H9 (cell line): ENCODE results near the gene DNASE1L3. TPM values are rescaled to one million over a fixed set of nuclear protein-coding genes. Genes with fewer than 3 reads are reported as not detected.

Experiments
- DNase-seq: peaks from one replicate; pipeline ENCODE4 v3.0.0-alpha.2; 2017
- H2AFZ ChIP-seq: one replicate; pipeline ENCODE4 v1.6.1; 2013; ENCODE audit warnings: mild to moderate bottlenecking, low read length, control low read depth, moderate library complexity
- H2AK5ac ChIP-seq: 2 replicates; pipeline ENCODE4 v1.6.1; 2013; ENCODE audit warnings: low read length, control low read depth, mixed read lengths; ENCODE audit not compliant: insufficient read length
- H2BK120ac ChIP-seq: one replicate; pipeline ENCODE4 v1.6.1; 2013; ENCODE audit warnings: low read depth, mild to moderate bottlenecking, low read length, control low read depth, inconsistent platforms; ENCODE audit not compliant: poor library complexity, severe bottlenecking
- H2BK12ac ChIP-seq: 2 replicates; pipeline ENCODE4 v1.6.1; 2013; ENCODE audit warnings: low read length, control low read depth, mixed read lengths, low read depth; ENCODE audit not compliant: insufficient read length
- H2BK15ac ChIP-seq: 2 replicates; pipeline ENCODE4 v1.6.1; 2013; ENCODE audit warnings: low read depth, low read length, control low read depth
- H2BK20ac ChIP-seq: one replicate; pipeline ENCODE4 v1.6.1; 2013; ENCODE audit warnings: low read depth, mild to moderate bottlenecking, low read length, control low read depth, inconsistent platforms; ENCODE audit not compliant: poor library complexity, severe bottlenecking
- H2BK5ac ChIP-seq: 2 replicates; pipeline ENCODE4 v1.6.1; 2013; ENCODE audit warnings: low read length, control low read depth, mixed read lengths; ENCODE audit not compliant: insufficient read length
- H3K14ac ChIP-seq: 2 replicates; pipeline ENCODE4 v1.6.1; 2013; ENCODE audit warnings: low read length, control low read depth; ENCODE audit not compliant: insufficient read depth
- H3K18ac ChIP-seq: 2 replicates; pipeline ENCODE4 v1.6.1; 2013; ENCODE audit warnings: low read depth, mild to moderate bottlenecking, mixed read lengths, low read length, control low read depth; ENCODE audit not compliant: insufficient read length
- H3K23ac ChIP-seq: 2 replicates; pipeline ENCODE4 v1.6.1; 2013; ENCODE audit warnings: low read length, control low read depth, mixed read lengths, low read depth; ENCODE audit not compliant: insufficient read length
- H3K23me2 ChIP-seq: 2 replicates; pipeline ENCODE4 v1.6.1; 2013; ENCODE audit warnings: low read depth, mild to moderate bottlenecking, mixed read lengths, low read length, control low read depth; ENCODE audit not compliant: insufficient read length, poor library complexity, severe bottlenecking
- H3K27ac ChIP-seq: 2 replicates; pipeline ENCODE4 v1.5.1; 2013; ENCODE audit warnings: low read length, control low read depth, mixed read lengths, low read depth; ENCODE audit not compliant: insufficient read length
- H3K27me3 ChIP-seq: 2 replicates; pipeline ENCODE4 v1.6.1; 2013; ENCODE audit warnings: low read length, control low read depth, inconsistent platforms; ENCODE audit not compliant: insufficient read depth
- H3K4ac ChIP-seq: 2 replicates; pipeline ENCODE4 v1.6.1; 2013; ENCODE audit warnings: low read depth, mild to moderate bottlenecking, control low read depth, inconsistent platforms, low read length, moderate library complexity
- H3K4me1 ChIP-seq: 2 replicates; pipeline ENCODE4 v1.6.1; 2013; ENCODE audit warnings: low read length, control low read depth, inconsistent platforms; ENCODE audit not compliant: insufficient read depth
- H3K4me2 ChIP-seq: 2 replicates; pipeline ENCODE4 v1.6.1; 2013; ENCODE audit warnings: low read length, control low read depth, mixed read lengths; ENCODE audit not compliant: insufficient read length, insufficient read depth
- H3K56ac ChIP-seq: 2 replicates; pipeline ENCODE4 v1.6.1; 2013; ENCODE audit warnings: low read depth, mild to moderate bottlenecking, mixed read lengths, low read length, control low read depth; ENCODE audit not compliant: insufficient read length
- H3K79me1 ChIP-seq: 2 replicates; pipeline ENCODE4 v1.6.1; 2013; ENCODE audit warnings: low read depth, mild to moderate bottlenecking, moderate library complexity, low read length, control low read depth, inconsistent platforms; ENCODE audit not compliant: insufficient read depth, poor library complexity, severe bottlenecking
- H3K79me2 ChIP-seq: 2 replicates; pipeline ENCODE4 v1.6.1; 2013; ENCODE audit warnings: low read length, control low read depth, inconsistent platforms; ENCODE audit not compliant: insufficient read depth
- H3K9ac ChIP-seq: 2 replicates; pipeline ENCODE4 v1.6.1; 2013; ENCODE audit warnings: low read length, control low read depth, mixed read lengths; ENCODE audit not compliant: insufficient read length; ENCODE audit errors: extremely low read depth
- H3K9me3 ChIP-seq: one replicate; pipeline ENCODE4 v1.6.1; 2013; ENCODE audit warnings: low read depth, low read length, inconsistent platforms; ENCODE audit not compliant: control insufficient read depth
- H3T11ph ChIP-seq: one replicate; pipeline ENCODE4 v1.6.1; 2013; ENCODE audit warnings: mild to moderate bottlenecking, low read length, control low read depth, inconsistent platforms
- H4K20me1 ChIP-seq: one replicate; pipeline ENCODE4 v1.6.1; 2013; ENCODE audit not compliant: control insufficient read depth, insufficient read length, insufficient read depth
- H4K5ac ChIP-seq: 2 replicates; pipeline ENCODE4 v1.6.1; 2013; ENCODE audit warnings: low read depth, mild to moderate bottlenecking, mixed read lengths, low read length, control low read depth; ENCODE audit not compliant: insufficient read length
- H4K8ac ChIP-seq: replicated peaks from 2 replicates; pipeline ENCODE4 v1.6.1; 2013; ENCODE audit warnings: low read length, control low read depth, mixed read lengths, low read depth; ENCODE audit not compliant: insufficient read length
- H4K91ac ChIP-seq: 2 replicates; pipeline ENCODE4 v1.6.1; 2013; ENCODE audit warnings: low read depth, mild to moderate bottlenecking, moderate library complexity, mixed read lengths, low read length, control low read depth; ENCODE audit not compliant: insufficient read length
- H3K27ac Mint-ChIP-seq, 3 experiments: 2 replicates in 2 of 3; 3 replicates in 1 of 3; pipeline ENCODE4 v1.8.0; 2020 to 2021; ENCODE audit warnings: mixed read lengths in 3 of 3, mild to moderate bottlenecking in 1 of 3, moderate library complexity in 1 of 3
- H3K27me3 Mint-ChIP-seq: 2 replicates; pipeline ENCODE4 v1.8.0; 2021; ENCODE audit warnings: low read depth, mild to moderate bottlenecking, moderate library complexity, mixed read lengths
- H3K36me3 Mint-ChIP-seq, 3 experiments: 2 replicates in 2 of 3; 3 replicates in 1 of 3; pipeline ENCODE4 v1.8.0; 2020 to 2021; ENCODE audit warnings: low read depth in 3 of 3, mixed read lengths in 3 of 3; ENCODE audit not compliant: insufficient read depth in 1 of 3
- H3K4me1 Mint-ChIP-seq, 2 experiments: 2 replicates each; pipeline ENCODE4 v1.8.0; 2020; ENCODE audit warnings: mixed read lengths in 2 of 2
- H3K4me3 Mint-ChIP-seq, 2 experiments: 2 replicates in 1 of 2; 3 replicates in 1 of 2; pipeline ENCODE4 v1.8.0; 2020 to 2021; ENCODE audit warnings: mild to moderate bottlenecking in 2 of 2, mixed read lengths in 2 of 2, moderate library complexity in 1 of 2
- H3K9me3 Mint-ChIP-seq, 2 experiments: 2 replicates in 1 of 2; 3 replicates in 1 of 2; pipeline ENCODE4 v1.8.0; 2020; ENCODE audit warnings: mild to moderate bottlenecking in 2 of 2, mixed read lengths in 2 of 2, moderate library complexity in 1 of 2
- WGBS: extraction: QIAGEN DNeasy Blood & Tissue Kit; methylation state at CpG from one replicate; pipeline ENCODE4 v1.1.7; 2013; ENCODE audit warnings: missing lambda C conversion rate, low lambda C conversion rate, mixed read lengths; ENCODE audit not compliant: insufficient read length; ENCODE audit errors: extremely low coverage; 5-methylcytosine and 5-hydroxymethylcytosine counted together
- total RNA-seq: library from RNA; stranded (reverse); gene quantifications from 2 replicates; pipeline ENCODE4 v1.2.1, GENCODE V29; 2021
- TF ChIP-seq, protein P1 (sequence below): fragments of 200-600 bp; sonication (generic); conservative IDR thresholded peaks from 3 replicates; pipeline ENCODE4 v1.8.0; 2021; ENCODE audit warnings: antibody characterized with exemption, mild to moderate bottlenecking

Gene DNASE1L3
- total RNA-seq, 1 experiment from 2014 or later: not detected

DNA sequence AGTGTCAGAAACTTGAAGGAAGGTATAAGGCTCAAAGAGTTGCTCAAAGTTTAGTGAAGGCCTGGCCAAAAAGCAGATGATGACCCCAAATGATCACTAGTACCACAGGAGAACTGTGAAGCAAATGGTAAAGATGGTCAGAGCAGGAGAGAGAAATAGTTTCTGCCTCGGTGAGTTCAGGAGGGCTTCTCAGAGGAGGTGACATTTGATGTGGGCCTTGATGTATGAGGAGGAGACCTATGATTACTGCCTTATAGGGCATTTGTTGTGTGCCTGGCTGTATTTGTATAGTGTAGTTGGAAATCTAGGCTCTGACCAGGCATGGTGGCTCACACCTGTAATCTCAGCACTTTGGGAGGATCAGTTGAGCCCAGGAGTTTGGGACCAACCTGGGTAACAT is 50.4 kb downstream of the DNASE1L3 start:
- no peak for DNase-seq
- no CpG with 5 or more reads among the region's 1 CpG for WGBS

More for the DNA sequence above, 50.4 kb downstream of the DNASE1L3 start:
- Histone ChIP-seq H3K4me2 (no peak overlapping the region), H3K4me1 (no peaks in the 10 kb centered on the region), H3K27me3 (no peaks in the 10 kb centered on the region), H4K8ac (no peak overlapping the region), H2AFZ (no peak overlapping the region), H4K5ac (no peak overlapping the region), H4K91ac (no peak overlapping the region), H3K4ac (no peak overlapping the region), H2BK15ac (no peak overlapping the region), H3K56ac (no peak overlapping the region), H2BK20ac (no peak overlapping the region), H2BK5ac (no peak overlapping the region), H3K9ac (no peak overlapping the region), H3K27ac (no peak overlapping the region), H3K79me2 (no peaks in the 10 kb centered on the region), H2BK120ac (no peak overlapping the region), H3K23ac (no peak overlapping the region), H2AK5ac (no peak overlapping the region), H3K14ac (no peak overlapping the region), H3K23me2 (no peaks in the 10 kb centered on the region), H3K79me1 (no peaks in the 10 kb centered on the region), H2BK12ac (no peak overlapping the region), H3K9me3 (no peaks in the 10 kb centered on the region), H3K18ac (no peak overlapping the region), H4K20me1 (no peaks in the 10 kb centered on the region), H3T11ph (no peak overlapping the region)
- Mint-ChIP-seq H3K27ac (no peak overlapping the region), H3K27me3 (no peaks in the 10 kb centered on the region), H3K4me3 (no peak overlapping the region; a peak in 1 of 5 replicates), H3K4me1 (peaks cover 0 to 1% of the 10 kb centered on the region in 2 experiments; a peak in 3 of 4 replicates), H3K9me3 (no peaks in the 10 kb centered on the region), H3K36me3 (peaks cover 11 to 69% (median 61%) of the 10 kb centered on the region in 3 experiments)
- TF ChIP-seq, protein P1, sequence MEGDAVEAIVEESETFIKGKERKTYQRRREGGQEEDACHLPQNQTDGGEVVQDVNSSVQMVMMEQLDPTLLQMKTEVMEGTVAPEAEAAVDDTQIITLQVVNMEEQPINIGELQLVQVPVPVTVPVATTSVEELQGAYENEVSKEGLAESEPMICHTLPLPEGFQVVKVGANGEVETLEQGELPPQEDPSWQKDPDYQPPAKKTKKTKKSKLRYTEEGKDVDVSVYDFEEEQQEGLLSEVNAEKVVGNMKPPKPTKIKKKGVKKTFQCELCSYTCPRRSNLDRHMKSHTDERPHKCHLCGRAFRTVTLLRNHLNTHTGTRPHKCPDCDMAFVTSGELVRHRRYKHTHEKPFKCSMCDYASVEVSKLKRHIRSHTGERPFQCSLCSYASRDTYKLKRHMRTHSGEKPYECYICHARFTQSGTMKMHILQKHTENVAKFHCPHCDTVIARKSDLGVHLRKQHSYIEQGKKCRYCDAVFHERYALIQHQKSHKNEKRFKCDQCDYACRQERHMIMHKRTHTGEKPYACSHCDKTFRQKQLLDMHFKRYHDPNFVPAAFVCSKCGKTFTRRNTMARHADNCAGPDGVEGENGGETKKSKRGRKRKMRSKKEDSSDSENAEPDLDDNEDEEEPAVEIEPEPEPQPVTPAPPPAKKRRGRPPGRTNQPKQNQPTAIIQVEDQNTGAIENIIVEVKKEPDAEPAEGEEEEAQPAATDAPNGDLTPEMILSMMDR: no peak
